HG02938 (cell line): ENCODE results near the gene SLC27A1.
"Not testable (repeated sequence)": the region's sequence is repeated elsewhere in the genome, so short reads cannot be mapped to it uniquely, and the experiment has no call there.

Experiments used
- ATAC-seq: cut with Tn5 transposase; IDR thresholded peaks from one replicate; pipeline ENCODE4 v1.9.1; 2021; ENCODE audit warnings: mild to moderate bottlenecking, moderate library complexity; ENCODE audit not compliant: unreplicated experiment

Gene SLC27A1

DNA sequence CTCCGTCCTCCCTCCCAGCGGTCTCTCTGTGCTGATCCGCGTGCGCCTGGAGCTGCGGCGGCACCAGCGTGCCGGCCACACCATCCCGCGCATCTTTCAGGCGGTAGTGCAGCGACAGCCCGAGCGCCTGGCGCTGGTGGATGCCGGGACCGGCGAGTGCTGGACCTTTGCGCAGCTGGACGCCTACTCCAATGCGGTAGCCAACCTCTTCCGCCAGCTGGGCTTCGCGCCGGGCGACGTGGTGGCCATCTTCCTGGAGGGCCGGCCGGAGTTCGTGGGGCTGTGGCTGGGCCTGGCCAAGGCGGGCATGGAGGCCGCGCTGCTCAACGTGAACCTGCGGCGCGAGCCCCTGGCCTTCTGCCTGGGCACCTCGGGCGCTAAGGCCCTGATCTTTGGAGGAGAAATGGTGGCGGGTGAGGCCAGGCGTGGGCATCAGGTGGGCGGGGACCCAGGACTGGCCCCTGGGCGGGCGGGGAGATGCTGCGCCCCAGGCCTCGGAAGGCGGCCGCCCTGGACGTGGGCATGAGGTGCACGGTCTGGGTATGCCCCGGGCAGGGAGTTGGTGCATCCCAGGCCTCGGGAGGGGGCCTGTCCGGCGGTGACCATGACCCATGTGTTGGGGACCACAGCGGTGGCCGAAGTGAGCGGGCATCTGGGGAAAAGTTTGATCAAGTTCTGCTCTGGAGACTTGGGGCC, 16.4 kb downstream of the SLC27A1 start:
- no peak for ATAC-seq

DNA sequence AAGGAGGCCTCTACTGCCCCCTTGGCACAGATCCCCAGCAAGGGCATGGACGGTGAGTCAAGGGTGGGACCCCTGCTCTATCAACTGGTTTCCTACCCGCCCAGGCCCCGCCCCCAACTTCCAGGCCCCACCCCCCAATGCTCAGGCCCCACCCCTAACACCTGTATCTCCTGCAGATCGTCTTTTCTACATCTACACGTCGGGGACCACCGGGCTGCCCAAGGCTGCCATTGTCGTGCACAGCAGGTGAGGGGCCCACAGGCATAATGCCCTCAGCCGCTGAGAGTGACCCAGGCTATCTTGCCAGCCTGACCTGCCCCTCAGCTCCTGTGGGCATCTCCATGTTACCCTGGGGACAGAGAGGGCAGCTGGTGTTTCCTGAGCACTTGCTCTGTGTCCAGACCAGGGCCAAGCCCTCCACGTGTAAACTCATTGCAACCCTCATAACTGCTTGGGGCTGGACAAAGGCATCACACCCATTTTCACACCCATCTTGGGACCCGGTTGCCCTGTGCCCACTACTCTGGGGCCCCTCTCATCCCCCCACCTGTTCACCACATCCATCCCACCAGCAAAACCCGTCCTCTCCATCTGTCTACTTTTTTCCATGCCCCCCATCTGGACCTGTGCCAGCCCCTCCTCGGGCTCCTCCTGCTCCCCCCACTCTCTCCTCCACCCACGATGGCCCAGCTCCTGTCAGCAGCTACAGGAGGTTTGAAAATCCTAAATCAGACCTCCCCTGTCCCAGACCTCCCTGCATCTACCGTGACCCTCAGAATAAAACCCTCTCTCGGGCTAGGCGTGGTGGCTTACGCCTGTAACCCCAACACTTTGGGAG, 17.2 kb downstream of the SLC27A1 start:
- ATAC-seq = no peak

DNA sequence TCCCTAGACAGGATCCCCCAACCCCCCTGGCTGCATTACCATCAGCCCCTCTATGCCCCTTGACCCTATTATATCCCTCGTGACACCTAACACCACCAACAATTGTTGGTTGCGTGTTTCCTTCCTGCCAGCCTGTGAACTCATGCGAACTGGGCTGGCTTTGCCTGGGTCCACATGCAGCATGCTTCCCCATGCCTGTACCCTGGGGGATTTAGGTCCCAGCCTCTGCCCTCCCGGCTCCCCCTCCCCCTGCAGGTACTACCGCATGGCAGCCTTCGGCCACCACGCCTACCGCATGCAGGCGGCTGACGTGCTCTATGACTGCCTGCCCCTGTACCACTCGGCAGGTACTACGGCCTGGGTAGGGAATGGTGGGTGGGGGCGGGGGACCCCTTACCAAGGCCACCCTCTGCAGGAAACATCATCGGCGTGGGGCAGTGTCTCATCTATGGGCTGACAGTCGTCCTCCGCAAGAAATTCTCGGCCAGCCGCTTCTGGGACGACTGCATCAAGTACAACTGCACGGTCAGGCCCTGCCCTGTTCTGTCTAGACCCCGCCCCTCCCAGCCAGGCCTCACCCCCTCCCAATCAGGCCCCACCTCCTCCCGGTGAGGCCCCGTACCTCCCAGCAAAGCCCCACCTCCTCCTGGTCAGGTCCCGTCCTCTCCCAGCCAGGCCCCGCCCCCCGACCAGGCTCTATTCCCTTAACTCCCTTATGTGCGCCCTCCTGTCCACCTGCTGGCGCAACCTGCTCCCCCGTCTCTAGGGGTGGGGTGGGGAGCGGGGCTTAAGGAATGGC, 18.5 kb downstream of the SLC27A1 start:
- no peak for ATAC-seq

DNA sequence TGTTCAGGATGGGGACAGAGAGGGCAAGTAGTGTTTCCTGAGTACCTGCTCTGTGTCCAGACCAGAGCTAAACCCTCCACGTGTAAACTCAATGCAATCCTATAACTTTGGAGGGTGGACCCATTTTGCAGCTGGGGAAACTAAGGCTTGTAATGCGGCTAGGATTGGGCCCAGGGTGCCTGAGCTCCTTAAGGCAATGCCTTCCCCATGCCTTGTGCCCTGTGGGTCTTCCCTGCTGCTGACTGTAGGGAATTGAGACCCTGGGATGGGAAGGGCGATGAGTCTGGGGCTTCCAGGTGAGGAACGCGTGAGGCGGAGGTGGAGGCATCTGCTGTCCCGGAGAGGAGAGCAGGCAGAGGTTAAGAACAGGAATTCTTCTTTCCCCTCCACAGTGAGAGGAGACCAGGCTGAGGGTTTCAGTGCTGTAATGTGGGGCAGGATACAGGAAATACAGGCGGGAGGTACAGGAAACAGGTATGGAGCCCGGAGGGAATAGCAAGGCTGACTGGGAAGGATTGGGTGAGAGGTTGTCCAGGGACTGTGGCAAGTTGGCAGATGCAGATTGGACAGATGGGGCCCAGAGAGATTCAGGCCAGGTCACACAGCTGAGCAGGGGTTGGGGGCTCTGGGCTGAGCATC, 19.2 kb downstream of the SLC27A1 start:
- ATAC-seq = no peak

DNA sequence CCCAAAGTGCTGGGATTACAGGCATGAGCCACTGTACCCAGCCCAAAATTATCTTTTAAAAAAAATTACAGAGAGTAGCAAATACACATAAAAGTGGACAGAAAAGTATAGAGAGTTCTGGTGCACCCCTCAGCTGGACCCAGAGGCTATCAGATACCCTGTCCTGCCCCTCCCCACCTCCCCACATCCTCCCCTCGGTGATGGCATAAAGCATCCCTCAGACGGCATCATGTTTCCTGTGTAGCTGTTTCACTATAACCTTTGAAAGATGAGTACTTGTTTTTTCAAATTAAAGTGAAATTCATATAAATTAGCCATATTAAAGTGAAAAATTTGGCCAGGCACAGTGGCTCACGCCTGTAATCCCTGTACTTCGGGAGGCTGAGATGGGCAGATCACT, 20.1 kb downstream of the SLC27A1 start:
- no peak for ATAC-seq

DNA sequence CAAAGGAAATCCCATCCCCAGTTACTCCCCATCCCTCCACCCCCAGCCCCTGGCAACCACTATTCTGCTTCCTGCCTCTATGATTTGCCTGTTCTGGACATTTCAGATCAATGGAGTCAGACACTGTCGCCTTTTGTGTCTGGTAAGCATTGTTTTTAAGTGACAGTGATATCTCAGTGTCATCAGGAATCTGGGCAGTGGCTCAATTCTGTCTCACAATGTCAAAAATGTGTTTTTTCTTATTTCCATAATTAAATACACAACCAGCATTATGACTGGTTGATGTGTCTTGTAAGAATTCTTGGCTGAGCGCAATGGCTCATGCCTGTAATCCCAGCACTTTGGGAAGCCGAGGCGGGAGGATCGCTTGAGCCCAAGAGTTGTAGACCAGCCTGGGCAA, 21.0 kb downstream of the SLC27A1 start:
- no peak for ATAC-seq

DNA sequence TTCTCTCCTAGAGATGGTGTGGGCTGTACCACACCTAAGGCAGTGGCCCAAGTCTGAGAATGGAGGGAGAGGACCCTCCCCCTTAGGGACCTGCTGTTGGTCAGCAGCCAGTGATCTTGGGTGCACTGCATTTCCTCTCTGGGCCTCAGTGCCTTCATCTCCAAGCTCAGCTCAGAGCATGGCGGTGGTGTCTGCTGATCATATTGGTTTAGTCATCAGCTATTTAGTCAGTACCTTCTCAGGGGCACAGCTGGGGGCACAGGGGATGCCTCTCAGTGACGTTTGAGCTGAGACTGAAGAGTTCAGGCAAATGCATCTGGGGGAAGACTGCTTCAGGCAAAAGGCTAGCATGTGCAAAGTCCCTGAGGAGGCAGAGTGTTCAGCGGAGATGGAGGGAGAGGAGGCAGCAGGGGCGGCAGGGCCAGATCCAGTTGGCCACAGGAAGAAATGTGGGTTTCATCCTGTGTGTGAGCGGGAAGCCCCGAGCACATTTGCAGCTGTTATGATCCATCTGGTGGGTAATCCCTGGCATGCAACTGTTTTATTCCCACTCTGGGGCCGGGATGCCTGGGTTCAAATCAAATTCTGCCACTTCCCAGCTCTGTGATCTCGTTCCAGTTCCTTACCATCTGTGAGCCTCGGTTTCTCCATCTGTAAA, 25.4 kb downstream of the SLC27A1 start:
- ATAC-seq = no peak

DNA sequence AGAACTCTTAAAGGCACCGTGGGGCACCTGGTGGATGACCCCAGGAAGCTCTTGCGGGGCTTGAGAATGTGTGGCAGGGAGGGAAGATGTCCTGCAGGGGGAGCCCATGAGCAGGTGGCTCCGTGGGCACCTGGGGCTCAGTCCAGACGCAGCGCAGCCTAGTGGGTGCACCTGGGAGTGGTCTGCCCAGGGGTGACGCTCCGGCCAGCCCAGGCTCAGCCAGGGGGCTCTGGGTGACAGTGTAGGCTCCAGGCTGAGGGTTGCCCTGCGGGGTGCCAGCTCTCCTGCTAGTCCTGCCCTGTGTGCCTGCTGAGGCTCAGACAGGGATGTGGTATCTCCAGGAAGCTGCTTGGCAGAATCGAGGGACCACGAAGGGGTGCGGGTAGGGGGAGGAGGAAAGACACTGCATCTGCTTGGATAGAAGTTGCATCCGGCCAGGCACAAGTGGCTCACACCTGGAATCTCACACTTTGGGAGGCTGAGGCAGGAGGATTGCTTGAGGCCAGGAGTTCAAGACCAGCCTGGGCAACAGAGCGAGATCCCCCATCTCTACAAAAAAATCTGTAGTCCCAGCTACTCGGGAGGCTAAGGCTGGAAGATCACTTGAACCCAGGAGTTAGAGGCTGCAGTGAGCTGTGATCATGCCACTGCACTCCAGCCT, 26.1 kb downstream of the SLC27A1 start:
- no peak for ATAC-seq

DNA sequence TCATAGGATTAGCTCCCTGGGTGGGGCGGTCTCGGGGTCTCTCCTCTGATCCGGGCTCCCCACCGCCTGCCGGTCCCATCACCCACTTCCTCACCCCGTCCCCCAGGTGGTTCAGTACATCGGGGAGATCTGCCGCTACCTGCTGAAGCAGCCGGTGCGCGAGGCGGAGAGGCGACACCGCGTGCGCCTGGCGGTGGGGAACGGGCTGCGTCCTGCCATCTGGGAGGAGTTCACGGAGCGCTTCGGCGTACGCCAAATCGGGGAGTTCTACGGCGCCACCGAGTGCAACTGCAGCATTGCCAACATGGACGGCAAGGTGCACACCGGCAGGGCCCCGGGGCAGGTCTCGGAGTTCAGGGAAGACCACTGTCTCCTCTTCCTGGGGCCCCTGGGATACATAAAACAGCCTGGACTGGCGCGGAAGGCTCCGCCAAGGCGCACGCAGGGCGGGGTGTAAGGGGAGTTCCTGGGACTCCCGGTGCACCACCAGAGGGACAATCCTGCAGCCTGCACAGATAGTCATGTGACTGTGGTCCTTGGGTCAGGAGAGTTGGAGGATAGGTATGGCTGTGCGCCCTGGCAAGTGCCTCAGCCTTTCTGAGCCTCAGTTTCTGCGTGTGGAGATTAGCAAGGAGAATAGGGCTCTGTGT, 26.9 kb downstream of the SLC27A1 start:
- ATAC-seq = no peak

DNA sequence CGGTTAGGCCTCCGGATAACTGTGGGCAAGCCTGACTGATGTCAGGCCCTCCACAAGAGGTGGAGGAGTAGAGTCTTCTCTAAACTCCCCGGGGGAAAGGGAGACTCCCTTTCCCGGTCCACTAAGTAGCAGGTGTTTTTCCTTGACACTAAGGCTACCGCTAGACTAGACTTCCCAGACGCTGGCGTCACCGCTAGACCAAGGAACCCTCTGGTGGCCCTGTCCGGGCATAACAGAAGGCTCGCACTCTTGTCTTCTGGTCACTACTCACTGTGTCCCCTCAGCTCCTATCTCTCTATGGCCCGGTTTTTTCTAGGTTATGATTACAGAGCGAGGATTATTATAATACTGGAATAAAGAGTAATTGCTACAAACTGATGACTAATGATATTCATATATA, 28.7 kb downstream of the SLC27A1 start:
- ATAC-seq = not testable (repeated sequence)

DNA sequence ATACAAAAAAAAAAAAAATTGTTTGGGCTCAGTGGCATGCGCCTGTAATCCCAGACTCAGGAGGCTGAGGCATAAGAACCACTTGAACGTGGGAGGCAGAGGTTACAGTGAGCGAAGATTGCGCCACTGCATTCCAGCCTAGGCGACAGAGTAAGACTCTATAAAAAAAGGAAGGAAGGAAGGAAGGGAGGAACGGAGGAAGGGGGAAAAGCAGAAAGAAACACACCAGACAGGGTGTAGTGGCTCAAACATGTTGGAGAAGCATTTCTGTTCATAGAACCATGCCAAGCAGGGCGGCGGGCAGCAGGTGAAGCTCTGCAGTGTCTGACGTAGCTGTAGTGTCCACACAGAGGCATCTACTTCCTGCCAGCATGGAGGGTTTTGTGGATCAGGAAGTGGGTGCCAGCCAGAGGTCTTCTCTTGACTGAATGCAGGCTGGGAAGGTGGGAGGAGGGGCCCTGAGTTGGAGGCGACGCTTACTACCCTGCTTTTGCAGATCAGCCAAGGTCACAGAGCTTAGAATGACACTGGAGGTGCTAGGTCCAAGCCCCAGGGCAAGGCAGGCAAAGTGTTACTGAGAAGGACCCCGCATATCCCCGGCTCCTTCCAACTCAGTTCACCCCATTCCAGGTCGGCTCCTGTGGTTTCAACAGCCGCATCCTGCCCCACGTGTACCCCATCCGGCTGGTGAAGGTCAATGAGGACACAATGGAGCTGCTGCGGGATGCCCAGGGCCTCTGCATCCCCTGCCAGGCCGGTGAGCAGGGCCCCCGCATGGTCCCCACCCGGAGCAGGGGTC, 29.5 kb downstream of the SLC27A1 start:
- ATAC-seq = no peak

DNA sequence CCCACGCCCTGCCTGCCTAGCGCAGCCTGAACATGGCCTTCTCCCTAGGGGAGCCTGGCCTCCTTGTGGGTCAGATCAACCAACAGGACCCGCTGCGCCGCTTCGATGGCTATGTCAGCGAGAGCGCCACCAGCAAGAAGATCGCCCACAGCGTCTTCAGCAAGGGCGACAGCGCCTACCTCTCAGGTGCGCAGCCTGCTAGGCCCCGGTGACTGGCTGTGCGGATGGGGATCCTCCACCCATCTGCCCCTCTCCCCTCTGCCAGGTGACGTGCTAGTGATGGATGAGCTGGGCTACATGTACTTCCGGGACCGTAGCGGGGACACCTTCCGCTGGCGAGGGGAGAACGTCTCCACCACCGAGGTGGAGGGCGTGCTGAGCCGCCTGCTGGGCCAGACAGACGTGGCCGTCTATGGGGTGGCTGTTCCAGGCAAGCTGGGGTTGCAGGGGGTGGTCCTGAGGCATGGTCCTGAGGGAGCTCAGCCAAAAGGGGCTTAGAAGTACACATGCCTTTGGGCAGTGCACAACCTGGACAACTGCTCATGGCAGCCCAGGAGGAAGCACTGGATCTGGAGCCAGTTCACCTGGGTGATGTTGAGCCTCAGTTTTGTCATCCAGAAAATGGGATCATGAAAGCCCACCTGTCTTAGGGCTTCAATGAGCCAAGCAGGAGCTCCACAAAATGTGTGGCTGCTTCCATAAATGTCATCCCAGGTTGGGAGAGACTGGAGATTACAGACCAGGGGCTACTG, 30.3 kb downstream of the SLC27A1 start:
- ATAC-seq = no peak

DNA sequence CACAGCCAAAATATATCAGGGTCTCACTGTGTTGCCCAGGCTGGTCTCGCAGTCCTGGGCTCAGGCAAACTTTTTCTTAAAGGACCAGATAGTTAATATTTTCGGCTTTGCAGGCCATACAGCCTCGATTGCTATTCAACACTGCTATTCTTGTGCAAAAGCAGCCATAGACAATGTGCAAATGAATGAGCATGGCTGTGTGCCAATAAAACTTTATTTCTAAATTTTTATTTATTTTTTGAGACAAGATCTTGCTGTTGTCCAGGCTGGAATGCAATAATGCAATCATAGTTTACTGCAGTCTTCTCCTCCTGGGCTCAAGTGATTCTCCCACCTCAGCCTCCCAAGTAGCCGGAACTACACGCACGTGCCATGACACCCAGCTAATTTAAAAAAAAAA, 32.9 kb downstream of the SLC27A1 start:
- no peak for ATAC-seq

DNA sequence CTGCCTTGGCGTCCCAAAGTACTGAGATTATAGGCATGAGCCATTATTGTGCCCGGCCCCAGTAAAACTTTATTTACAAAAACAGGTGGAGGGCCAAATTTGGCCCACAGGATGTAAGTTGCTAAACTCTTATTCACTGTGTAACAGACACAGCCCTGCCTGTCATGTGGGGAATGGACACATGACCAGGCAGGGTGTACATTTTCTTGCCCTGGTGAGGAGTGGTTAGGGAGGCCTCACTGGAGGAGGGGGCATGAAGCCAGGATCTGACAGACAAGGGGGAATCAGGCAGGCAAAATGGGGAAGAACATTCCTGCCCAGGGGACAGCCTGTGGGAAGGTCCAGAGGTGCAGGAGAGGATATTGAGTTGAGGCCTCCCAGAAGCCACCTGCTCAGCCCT, 33.7 kb downstream of the SLC27A1 start:
- ATAC-seq = no peak

DNA sequence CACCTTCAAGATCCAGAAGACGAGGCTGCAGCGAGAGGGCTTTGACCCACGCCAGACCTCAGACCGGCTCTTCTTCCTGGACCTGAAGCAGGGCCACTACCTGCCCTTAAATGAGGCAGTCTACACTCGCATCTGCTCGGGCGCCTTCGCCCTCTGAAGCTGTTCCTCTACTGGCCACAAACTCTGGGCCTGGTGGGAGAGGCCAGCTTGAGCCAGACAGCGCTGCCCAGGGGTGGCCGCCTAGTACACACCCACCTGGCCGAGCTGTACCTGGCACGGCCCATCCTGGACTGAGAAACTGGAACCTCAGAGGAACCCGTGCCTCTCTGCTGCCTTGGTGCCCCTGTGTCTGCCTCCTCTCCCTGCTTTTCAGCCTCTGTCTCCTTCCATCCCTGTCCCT, 34.1 kb downstream of the SLC27A1 start:
- no peak for ATAC-seq

DNA sequence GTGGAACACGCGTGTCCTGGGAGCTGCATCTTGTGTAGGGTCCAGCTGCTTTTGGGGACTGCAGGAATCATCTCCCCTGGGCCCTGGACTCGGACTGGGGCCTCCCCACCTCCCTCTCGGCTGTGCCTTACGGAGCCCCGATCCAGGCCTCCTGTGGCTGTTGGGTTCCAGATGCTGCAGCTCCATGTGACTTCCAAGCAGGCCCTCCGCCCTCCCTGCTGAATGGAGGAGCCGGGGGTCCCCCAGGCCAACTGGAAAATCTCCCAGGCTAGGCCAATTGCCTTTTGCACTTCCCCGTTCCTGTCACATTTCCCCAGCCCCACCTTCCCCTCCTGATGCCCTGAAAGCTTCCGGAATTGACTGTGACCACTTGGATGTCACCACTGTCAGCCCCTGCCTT, 34.9 kb downstream of the SLC27A1 start:
- ATAC-seq = no peak

DNA sequence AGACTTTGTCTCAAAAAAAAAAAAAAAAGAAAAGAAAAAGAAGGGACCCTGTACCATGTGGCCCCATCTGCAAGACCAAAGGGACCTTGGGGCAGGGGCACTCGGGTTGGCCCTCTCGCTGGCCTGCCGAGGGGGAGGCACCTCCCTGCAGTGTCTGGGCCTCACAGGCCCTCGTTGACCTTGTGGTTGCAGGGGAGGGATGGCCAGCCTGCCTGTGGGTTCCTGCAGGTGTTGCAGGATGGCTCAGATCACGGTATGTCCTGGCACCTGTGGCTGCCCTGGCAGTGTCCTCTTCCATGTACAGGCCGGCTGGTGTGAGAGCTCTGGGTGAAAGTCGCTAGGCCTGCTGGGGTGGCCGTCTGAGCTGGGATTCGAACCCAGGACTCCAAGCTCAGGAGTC, 36.4 kb downstream of the SLC27A1 start:
- no peak for ATAC-seq

DNA sequence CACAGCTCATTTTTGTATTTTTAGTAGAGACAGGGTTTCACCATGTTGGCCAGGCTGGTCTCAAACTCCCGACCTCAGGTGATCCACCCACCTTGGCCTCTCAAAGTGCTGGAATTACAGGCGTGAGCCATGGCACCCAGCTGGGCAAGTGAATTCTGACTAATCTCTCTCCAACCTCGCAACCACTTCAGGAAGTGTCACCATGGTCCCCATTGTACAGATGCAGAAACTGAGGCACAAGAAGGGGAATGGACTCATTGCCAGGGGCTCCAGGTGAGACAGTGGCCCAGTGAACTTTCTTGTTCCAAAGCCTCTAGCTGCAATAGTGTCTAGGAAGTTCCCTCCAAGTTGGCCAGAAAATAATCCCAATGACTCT, 38.2 kb downstream of the SLC27A1 start:
- ATAC-seq = not testable (repeated sequence)
